IPS DF 4.7 (cell line): Measurements from ENCODE around the gene F2.

Source experiments
- DNase-seq: peaks from one replicate; pipeline ENCODE4 v3.0.0-alpha.2; 2013; ENCODE audit warnings: low spot score; ENCODE audit errors: extremely low read depth

F2 gene

GRCh38 chr11:46741600-46742484 lies 22.8 kb downstream of the F2 start:
- no peak for DNase-seq

GRCh38 chr11:46743043-46743442 lies 24.0 kb downstream of the F2 start:
- no peak for DNase-seq

- DNase-seq = no peak
These were observed 24.8 kb downstream of the F2 start for GRCh38 chr11:46743693-46744339.

- DNase-seq = no peak
These were observed 26.3 kb downstream of the F2 start for GRCh38 chr11:46745328-46745727.

GRCh38 chr11:46745995-46746394 lies 27.0 kb downstream of the F2 start:
- no peak for DNase-seq

GRCh38 chr11:46747150-46747549 lies 28.1 kb downstream of the F2 start:
- DNase-seq = no peak

- DNase-seq = no peak
These were observed 36.9 kb downstream of the F2 start for GRCh38 chr11:46755962-46756361.

GRCh38 chr11:46759196-46759595 lies 40.2 kb downstream of the F2 start:
- DNase-seq = no peak

- DNase-seq = no peak
These were observed 41.6 kb downstream of the F2 start for GRCh38 chr11:46760429-46761128.

- DNase-seq = no peak
These were observed 42.8 kb downstream of the F2 start for GRCh38 chr11:46761807-46762206.

GRCh38 chr11:46762248-46762647 lies 43.2 kb downstream of the F2 start:
- no peak for DNase-seq

- DNase-seq = no peak
These were observed 47.6 kb downstream of the F2 start for GRCh38 chr11:46766656-46767055.

- no peak for DNase-seq
These were observed 50.7 kb downstream of the F2 start for GRCh38 chr11:46769636-46770221.

- DNase-seq = no peak
These were observed 57.9 kb downstream of the F2 start for GRCh38 chr11:46776878-46777277.

GRCh38 chr11:46778416-46778815 lies 59.4 kb downstream of the F2 start:
- DNase-seq = no peak
